GM18519 (cell line): ENCODE data around the gene RTN1.

Experiments used
- ATAC-seq: cut with Tn5 transposase; IDR thresholded peaks from one replicate; pipeline ENCODE4 v1.9.1; 2021; ENCODE audit warnings: mild to moderate bottlenecking, moderate library complexity; ENCODE audit not compliant: unreplicated experiment, low FRiP score

Gene RTN1

DNA sequence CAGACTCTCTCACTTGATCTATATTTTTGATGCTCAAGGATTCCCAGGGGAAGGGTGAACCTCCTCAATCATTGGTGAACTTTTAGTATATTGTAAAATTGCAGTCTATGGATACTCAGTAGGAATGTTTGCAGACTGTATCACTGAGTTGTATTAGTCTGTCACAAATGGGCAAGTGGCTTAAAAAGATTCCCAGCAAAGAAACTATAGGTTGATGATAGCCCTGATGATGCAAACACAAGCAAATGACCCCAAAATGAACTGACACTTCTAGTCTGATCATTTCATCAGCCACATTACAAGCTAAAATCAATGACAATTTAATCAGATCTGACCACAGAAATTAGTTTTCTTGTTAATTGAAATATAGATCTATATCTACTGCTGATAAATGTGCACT lies 59.5 kb downstream of the RTN1 start:
- no peak for ATAC-seq

DNA sequence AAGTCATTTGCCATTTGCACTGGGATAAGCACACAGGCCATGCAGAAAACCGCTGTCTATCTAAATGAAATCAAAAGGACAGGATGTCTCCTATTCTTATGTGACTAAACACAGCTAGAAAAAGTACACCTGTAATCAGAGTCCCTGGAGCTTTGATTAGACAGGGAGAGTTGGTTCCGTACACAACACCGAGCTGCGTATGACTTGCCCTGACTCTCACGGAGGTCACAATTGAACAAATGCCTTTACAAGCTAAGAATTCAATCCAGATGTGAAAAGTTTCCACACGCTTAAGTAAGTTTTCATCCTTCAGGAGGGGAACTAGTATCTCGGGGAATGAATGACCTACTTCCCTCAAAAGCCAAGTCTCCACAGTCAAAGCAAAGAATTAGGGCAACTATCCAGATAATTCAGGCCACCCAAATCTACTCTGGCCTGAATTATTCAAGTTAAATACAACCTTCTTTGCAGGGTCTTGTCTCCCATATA lies 67.5 kb downstream of the RTN1 start:
- no peak for ATAC-seq

DNA sequence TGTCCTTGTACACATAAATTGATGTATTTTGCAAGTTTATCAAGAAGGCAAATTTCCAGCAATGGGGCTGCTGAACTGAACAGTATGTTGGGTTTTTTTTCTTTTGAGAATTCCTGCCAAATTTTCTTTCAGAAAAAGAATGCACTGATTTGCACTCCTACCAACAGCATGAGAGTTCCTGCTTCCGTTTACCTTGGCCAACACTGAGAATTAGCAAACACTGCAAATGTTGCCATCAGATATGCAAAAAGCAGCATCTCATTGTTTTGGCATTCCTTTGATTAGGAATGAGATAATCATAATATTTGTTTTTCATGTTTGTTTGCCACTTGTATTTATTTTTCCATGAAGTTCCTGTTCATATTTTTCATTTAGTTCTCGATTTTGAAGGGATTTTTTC lies 82.4 kb downstream of the RTN1 start:
- no peak for ATAC-seq

DNA sequence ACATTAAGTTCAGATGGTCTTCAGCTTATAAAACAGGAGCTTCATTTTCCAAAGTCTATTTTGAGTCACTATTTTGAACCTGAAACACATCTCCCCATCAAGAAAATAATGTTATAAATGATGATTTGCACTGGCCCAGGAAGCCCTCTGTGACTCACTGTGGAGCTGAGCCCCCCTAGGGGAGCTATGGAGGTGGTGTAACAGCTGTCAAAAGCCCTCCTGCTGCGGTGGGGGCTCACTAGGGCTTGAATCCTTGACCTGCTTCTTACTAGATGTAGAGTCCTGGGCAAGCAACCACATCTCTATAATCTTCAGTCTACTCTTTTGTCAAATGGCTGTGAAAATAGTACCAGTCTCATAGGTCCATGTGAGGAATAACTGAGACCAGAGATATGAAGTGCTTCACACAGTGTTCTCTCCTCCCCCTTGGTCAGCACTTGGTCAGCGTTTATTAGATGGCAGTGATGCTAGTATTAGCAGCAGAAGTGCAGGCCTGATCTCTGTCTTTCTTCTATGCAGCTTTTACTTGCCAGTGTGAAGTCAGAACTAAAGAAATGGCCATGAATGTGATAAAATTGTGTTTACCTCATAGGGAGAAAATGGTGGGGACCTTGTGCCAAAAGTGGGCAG lies 83.4 kb downstream of the RTN1 start:
- no peak for ATAC-seq

DNA sequence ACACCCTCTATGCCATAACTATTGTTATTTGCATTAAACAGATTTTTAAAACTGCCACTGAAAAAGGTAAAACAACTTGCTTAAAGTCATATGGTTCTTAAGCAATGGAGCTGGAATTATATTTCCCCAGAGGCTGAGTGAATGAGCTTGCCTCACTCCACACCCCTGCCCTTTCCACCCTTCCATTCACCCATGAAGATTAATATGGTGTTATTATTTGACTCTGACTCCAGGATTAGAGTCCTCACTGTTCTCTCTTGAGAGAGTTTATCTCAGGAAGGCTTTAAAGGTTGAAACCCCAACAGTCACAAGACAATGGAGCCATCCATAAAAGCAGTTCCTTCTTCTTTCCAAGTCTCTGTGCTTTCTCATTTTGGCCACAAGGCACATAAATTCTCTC lies 84.9 kb downstream of the RTN1 start:
- ATAC-seq: no peak

DNA sequence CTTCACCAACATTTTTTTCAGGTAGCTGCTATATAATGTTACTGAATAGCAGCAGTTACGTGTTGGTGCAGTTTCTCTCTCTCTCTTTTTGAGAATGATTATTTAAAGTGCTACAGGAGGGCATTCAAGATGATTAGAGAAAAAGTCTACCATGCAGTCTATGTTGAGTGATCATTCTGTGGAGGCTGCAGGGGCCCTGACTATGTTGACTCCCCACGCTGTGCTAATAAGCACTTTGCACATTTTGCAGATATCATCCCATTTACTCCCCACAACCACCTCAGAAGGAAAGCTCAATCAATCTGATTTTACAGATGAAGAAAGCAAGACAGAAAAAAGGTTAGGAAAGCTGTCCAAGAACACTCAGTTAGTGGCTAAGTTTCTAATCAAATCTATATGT lies 87.8 kb downstream of the RTN1 start:
- ATAC-seq: no peak

DNA sequence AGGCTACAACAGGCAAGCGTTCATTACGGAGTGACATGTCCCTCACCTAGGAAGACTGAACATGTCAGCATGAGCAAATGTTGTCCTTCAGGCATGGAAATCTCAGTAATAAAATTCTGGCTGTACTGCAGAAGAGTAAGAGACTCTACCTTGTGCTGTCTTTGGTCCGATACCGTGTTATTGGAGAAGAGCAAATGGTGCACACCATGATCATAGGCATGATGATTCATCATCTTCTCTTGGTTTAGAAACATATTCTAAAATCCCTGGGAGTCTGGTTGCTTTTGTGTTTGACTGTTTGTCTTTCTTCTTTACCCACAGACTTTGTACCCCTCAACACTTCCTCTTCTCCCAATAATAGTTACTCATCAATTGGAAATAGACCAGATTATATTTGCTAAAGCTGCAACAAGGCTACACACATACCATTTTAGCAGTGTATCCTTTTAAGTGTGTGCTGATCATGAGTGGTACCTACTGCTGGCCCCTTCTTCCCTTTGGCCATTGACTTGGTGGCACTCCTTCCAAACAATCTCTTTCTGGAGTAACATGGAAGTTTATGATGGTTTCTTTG lies 93.5 kb downstream of the RTN1 start:
- ATAC-seq: no peak

DNA sequence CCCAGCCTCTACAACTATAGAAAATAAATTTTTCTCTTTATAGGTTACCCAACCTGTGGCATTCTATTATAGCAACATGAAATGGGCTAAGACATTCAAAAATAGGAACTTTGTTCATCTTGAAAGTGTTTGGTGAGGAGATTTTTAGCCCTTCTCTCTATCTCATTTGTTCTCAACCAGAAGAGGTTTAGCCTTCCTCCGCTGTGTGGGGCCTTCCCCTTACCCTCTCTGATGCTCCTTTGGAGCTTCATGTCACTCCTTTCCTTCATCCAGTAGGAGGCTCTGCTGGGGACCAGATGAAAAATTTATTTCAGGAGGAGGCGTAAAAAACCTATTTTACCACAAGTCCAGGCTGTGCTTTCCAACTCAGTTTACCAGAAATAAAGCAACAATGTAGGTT lies 94.1 kb downstream of the RTN1 start:
- no peak for ATAC-seq

DNA sequence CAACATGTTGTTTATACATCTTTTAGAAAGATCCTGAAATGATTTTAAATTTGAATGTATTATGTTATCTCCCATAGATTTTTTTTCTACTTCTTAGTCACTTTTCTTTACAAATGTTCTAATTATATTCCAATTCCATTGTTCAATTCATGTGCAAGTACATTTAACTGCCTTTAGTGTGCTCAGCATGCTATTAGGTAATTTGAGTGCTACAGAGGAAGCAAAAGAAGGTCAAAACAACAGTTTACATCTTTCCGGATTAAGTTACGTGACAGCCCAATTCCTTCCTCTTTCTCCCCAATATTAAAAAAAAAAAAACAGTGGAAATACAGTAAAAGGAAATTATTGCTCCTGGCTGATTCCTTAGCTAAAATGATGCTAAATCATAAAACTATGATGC lies 98.3 kb downstream of the RTN1 start:
- ATAC-seq: no peak

DNA sequence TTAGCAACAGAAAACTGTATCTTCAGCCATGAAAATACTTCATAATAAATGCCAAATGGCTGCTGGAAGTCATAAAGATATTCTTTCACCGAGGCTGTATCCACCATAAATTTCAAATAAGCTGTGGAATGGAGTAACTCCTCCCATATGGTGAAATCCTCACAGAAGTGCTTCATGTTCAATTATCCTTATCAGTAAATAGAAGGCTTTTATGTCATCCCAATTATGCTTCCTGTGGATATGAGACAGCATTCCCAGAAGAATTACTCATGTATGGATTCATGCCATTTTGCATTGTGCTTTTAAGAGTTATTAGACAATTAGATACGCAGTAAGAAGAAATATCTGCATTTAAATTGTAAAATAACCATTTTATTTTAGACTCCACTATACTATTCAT lies 99.0 kb downstream of the RTN1 start:
- no peak for ATAC-seq

DNA sequence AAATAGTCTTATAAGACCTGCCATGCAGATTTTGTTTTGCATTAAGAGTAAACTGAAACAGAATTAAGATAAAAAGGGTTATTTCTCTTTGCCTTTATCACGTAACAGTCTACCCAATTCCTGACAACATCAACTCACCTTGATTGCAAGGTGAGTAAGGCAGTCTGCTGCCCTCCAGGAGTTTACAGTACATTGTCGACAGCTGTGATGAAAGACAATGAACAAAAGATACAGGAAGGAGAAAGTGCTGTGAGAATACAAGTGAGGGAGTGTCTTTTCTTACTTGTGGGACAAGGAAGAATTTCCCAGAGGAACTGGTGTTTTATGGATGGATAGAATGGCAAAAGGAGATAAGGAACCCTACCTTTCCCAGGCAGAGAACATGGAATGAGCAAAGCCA lies 101.0 kb downstream of the RTN1 start:
- no peak for ATAC-seq

DNA sequence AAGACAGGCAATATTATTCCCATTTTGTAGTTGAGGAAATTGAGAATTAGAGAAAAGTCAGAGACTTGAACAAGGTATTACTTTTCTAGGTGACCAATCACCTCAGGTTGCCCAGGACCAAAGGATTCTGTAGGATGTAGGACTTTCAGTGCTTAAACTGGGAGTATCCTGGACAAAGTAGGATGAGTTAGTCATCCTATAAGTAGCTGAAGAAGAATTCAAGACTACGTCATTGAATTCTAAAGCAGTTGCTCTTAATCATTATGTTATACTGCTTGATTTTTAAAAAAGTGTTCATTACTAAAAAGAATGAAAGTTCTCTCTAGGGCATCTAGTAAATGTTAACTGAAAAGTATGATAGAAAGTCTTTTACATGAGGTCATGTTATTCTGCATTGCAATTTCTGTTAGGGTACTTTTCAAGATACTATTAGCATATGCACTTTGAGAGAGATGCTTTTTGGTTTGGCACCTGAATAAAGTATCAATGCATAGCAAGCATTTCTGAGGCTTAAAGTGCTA lies 101.7 kb downstream of the RTN1 start:
- ATAC-seq: no peak

DNA sequence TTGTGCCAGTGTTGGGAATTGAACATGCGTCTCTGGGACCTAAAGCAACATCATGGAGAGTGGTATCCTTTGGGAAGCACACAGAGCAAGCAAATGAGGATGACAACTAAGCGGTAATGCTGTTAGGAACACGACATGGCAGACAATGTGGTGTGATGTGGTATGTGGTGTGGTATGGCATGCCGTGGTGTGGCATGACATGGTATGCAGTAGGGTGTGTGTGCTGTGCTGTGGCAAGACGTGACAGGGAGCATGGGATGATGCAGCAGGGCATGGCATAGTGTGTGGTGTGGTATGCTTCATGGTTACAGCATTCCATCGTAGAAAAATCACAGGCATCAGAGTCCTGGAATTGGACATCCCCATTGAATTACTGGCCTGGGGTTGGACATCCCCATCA lies 108.7 kb downstream of the RTN1 start:
- no peak for ATAC-seq

DNA sequence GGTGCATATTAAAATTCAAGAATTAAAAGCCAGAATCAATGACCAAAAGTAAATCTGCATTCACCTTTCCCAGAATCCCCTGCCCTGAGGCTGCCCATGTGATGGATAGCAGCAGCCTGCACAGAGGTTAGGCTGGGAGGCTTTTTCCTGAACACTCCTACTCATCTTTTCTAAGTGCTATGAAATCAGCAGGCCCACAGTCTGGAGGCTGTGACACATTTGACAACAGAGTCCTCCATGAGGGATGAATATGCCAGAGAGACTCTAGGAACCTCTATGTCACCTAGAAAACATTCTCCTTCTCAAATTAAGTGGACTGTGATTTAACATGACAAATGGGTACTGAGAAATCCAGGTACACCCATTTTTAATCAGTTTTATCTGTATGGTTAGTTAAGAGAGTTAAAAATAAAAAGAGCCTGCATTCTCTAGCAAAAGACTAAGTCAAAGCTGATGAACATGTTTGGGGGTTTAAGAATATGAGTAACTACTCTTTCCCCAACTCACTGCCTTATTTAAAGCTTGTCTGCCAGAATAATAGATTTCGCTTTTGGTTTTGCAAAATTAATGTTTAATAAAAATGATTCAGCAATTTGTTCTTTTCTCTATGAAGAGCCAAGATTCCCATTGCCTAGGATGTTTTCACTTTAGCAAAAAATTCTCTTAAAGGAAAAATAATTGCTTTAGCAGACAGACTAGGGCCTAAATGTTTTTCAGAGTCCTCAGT lies 115.0 kb downstream of the RTN1 start:
- ATAC-seq: no peak

DNA sequence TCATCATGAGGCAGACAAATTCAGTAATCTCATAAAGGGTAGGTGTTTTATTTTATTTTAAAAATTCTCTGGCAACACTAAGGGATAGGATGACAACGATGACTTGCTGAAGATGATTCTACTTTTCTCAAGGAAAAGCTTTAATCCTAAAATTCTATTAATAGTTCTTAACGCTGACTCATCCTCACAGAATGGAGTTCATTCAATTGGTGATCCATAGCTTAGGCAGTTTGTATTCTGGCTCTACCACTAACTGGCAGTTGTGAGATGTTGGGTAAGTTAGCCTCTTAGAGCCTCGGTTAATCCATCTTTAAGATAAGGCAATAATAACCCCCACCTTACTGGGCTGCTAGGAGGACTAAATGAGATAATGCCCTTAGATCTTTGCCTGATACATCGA lies 116.3 kb downstream of the RTN1 start:
- no peak for ATAC-seq

DNA sequence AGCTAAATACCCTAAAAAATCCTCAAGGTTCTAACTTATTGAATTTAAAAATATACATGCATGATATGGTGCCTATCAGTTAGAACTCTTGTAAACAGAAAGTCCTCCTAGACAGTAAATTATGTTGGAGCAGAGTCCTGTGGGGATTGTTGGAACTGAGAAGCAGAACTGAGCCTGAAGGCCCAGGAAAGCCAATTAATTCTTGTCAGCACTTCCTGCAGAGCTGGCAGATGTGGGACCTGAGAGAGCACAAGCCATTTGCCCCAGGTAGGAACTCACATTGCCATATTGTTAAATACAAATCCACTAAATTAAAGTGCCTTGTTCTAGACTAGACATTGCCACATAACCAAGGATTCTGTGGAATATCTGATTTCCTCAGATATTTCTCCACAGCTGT lies 117.1 kb downstream of the RTN1 start:
- no peak for ATAC-seq

DNA sequence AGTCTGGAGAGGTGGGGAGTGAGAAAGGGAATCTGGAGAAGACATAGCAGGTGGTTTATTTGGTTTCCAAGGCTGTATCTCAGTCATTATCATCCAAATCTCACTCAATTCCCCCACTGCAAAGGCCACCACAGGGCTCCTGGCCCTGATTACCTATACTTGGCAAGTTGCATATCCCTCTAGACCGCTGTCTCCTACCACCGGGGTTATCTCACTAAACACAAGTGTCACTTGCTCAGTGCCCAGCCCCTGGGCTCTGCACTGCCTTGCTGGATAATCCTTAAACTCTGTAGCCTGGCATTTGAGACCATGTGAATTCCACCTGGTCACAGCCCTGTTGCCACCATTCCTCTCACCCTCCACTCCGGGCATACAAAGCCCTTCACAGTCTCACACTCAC lies 119.0 kb downstream of the RTN1 start:
- ATAC-seq: no peak

DNA sequence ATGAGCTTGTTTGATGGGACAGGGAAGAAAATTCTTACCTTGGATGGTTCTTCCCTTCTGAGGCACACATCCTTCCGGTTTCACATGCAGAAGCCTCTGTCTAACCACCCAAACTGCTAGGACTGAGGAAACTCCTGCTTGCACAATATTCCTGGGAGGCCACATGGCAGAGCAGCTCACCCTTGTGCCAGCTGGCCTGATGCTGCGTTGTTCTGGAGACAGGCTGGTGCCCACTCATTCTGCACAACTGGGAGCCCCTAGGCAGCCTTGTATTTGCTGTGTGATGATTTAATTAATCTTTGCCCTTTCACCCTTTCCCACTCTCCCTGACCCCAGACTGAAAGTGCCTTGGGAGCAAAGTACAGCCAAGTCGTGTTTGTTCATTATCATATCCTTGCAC lies 130.8 kb downstream of the RTN1 start:
- no peak for ATAC-seq

DNA sequence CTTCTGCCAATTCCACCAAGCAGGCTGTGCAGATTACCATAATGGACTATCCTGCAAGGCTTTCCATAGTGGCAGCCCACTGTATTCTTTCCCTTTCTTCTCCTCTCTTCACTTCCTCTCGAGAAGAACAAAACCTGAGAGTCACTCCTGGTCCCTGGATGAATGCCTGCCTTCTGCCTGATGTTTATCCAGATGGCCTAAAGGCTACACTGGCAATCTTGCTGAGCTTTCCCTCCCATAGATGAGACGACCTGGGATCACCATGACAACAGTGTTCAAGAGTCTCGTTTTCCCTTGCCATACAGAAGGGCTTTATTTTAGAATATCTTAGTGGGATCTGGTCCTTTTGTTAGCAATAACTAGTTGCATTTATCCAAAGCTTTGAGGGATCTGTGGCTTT lies 142.3 kb downstream of the RTN1 start:
- no peak for ATAC-seq

DNA sequence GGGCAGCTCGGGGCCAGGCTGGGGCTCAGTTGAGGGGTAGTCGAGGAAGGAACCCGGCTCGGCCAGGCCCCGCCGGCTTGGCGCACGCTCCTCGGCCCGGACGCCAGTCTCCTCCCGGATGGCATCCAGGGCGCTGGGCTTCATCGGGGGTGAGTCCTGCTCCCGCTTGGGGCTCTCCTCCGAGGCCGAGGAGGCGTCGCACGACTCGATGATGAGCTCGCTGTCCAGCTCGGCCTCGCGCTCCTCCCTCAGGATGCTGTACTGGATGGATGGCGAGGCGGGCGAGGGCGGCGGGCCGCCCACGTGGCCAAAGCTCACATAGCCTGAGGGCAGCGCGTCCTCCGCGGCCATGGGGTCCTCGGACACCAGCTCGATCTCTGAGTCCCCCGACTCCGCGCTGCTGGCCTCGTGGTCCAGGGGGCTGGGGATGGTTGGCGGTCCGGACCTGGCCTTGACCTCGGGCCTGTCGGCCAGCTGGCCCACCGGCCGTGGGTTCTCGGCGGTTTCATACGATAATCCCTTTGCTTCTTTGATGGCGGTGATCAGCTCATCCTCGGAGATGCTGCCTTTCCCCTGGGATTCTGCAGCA lies 143.4 kb downstream of the RTN1 start:
- ATAC-seq: no peak

DNA sequence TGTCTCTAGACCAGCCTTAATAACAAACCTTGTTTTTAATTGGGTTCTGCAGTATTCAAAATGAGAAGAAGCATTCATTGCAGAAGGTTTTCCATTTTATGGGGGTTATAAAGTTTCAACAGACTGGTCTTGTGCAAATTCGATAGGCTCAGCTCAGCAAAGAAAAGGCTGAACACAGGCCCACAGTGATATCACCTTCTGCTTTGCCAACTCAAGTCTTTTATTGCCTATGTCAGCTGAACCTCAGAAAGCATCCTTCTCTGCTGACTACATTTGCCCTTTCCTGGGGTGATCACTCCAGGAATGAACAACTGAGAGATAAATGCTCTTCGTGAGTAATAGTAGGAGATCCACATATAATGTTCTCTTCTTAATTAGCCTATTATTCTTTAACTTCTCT lies 159.5 kb downstream of the RTN1 start:
- ATAC-seq: no peak
